SK-N-SH (cell line): Measurements from ENCODE around the gene HS2ST1. TPM values are rescaled to one million over a fixed set of nuclear protein-coding genes. Genes with fewer than 3 reads are reported as not detected.

Experiments
- CTCF ChIA-PET: fragments of 300-600, 350-600 bp; formaldehyde crosslinking; extraction: SDS; loops from one replicate; lab custom pipeline; 2021; lab: Yijun Ruan, JAX
- POLR2A ChIA-PET: fragments of 350-600 bp; sonication (Branson Sonifier 250); formaldehyde crosslinking; extraction: SDS; loops from one replicate; lab custom pipeline; 2020; ENCODE audit warnings: antibody characterized with exemption, inconsistent platforms; lab: Yijun Ruan, JAX
- DNase-seq: peaks from one replicate; pipeline ENCODE4 v3.0.0; 2012
- H2AFZ ChIP-seq: fragments of 200-600 bp; sonication (generic); 2 replicates; pipeline ENCODE4 v1.8.1; 2016; ENCODE audit warnings: antibody characterized with exemption, mild to moderate bottlenecking, low read depth
- H3F3A ChIP-seq: fragments of 200-600 bp; sonication (generic); replicated peaks from 2 replicates; pipeline ENCODE3; 2016; ENCODE audit warnings: antibody characterized with exemption, mild to moderate bottlenecking; ENCODE audit not compliant: insufficient read depth
- H3K27ac ChIP-seq, 2 experiments: fragments of 200-500 bp in 1 of 2; fragments of 200-600 bp in 1 of 2; sonication (Bioruptor generic) in 1 of 2; sonication (generic), shearing (Covaris generic) in 1 of 2; 2 replicates each; pipeline versions ENCODE4 v1.5.1 to v1.6.1; 2014 to 2016; ENCODE audit warnings: low read depth in 2 of 2, inconsistent platforms in 1 of 2, low read length in 1 of 2, mild to moderate bottlenecking in 1 of 2, mixed read lengths in 1 of 2
- H3K27me3 ChIP-seq: fragments of 200-600 bp; sonication (generic), shearing (Covaris generic); 2 replicates; pipeline ENCODE4 v1.6.1; 2016; ENCODE audit warnings: mixed run types; ENCODE audit not compliant: insufficient read depth
- H3K36me3 ChIP-seq, 2 experiments: fragments of 200-500 bp in 1 of 2; fragments of 200-600 bp in 1 of 2; sonication (Bioruptor generic) in 1 of 2; sonication (generic) in 1 of 2; replicated peaks in 1 of 2; 2 replicates each; pipeline versions ENCODE3 to v1.5.1; 2014 to 2016; ENCODE audit warnings: low read length in 1 of 2, mild to moderate bottlenecking in 1 of 2; ENCODE audit not compliant: insufficient read depth in 2 of 2, control insufficient read depth in 1 of 2
- H3K4me1 ChIP-seq, 2 experiments: fragments of 200-500 bp in 1 of 2; fragments of 200-600 bp in 1 of 2; sonication (Bioruptor generic) in 1 of 2; sonication (generic), shearing (Covaris generic) in 1 of 2; 2 replicates each; pipeline versions ENCODE4 v1.5.1 to v1.6.1; 2014 to 2016; ENCODE audit warnings: low read depth in 1 of 2, low read length in 1 of 2, mixed run types in 1 of 2; ENCODE audit not compliant: insufficient read depth in 2 of 2, control insufficient read depth in 1 of 2
- H3K4me2 ChIP-seq: fragments of 200-600 bp; sonication (generic), shearing (Covaris generic); 2 replicates; pipeline ENCODE4 v1.6.1; 2017; ENCODE audit warnings: mixed run types
- H3K4me3 ChIP-seq, 2 experiments: fragments of 200-500 bp in 1 of 2; fragments of 200-600 bp in 1 of 2; sonication (Bioruptor generic) in 1 of 2; sonication (generic), shearing (Covaris generic) in 1 of 2; 2 replicates each; pipeline versions ENCODE4 v1.5.1 to v1.8.1; 2014 to 2016; ENCODE audit warnings: low read depth in 2 of 2, inconsistent platforms in 1 of 2, low read length in 1 of 2, mild to moderate bottlenecking in 1 of 2, mixed read lengths in 1 of 2, moderate library complexity in 1 of 2
- H3K79me2 ChIP-seq: fragments of 200-600 bp; sonication (generic); 2 replicates; pipeline ENCODE4 v1.8.1; 2017; ENCODE audit warnings: mild to moderate bottlenecking; ENCODE audit not compliant: insufficient read depth
- H3K9ac ChIP-seq: fragments of 200-600 bp; sonication (generic); 2 replicates; pipeline ENCODE4 v1.6.1; 2017; ENCODE audit warnings: mixed run types
- H3K9me2 ChIP-seq: fragments of 200-600 bp; sonication (generic); 2 replicates; pipeline ENCODE4 v1.6.1; 2017; ENCODE audit warnings: mixed run types
- H3K9me3 ChIP-seq: fragments of 200-600 bp; sonication (generic); 2 replicates; pipeline ENCODE4 v1.6.1; 2017; ENCODE audit warnings: mixed run types, mild to moderate bottlenecking, moderate library complexity
- H4K20me1 ChIP-seq: fragments of 200-600 bp; sonication (generic); 2 replicates; pipeline ENCODE4 v1.6.1; 2017; ENCODE audit warnings: mild to moderate bottlenecking, mixed run types; ENCODE audit not compliant: insufficient read depth
- ELF1 ChIP-seq: IDR thresholded peaks from 2 replicates; pipeline ENCODE4 v1.4.0; 2012
- EZH2phosphoT487 ChIP-seq: fragments of 200-600 bp; sonication (generic); IDR thresholded peaks from 2 replicates; pipeline ENCODE4 v1.6.1; 2017; ENCODE audit warnings: low read depth, mixed run types, mild to moderate bottlenecking, antibody characterized with exemption, moderate library complexity, borderline replicate concordance
- FOXJ3 ChIP-seq: sonication (generic); formaldehyde crosslinking; IDR thresholded peaks from 2 replicates; pipeline ENCODE4 v1.5.1; 2020; ENCODE audit warnings: mild to moderate bottlenecking, missing genetic modification reagents
- FOXM1 ChIP-seq: IDR thresholded peaks from 2 replicates; pipeline ENCODE4 v1.4.0; 2012; ENCODE audit warnings: low read depth, mild to moderate bottlenecking
- JUND ChIP-seq: IDR thresholded peaks from 2 replicates; pipeline ENCODE4 v1.4.0; 2012
- NFIC ChIP-seq: IDR thresholded peaks from 2 replicates; pipeline ENCODE4 v1.4.0; 2012; ENCODE audit warnings: borderline replicate concordance
- RAD21 ChIP-seq: IDR thresholded peaks from 2 replicates; pipeline ENCODE4 v1.6.1; 2012; ENCODE audit warnings: mild to moderate bottlenecking, low read length
- RXRA ChIP-seq: IDR thresholded peaks from 2 replicates; pipeline ENCODE4 v1.4.0; 2012; ENCODE audit warnings: low read depth, mild to moderate bottlenecking, borderline replicate concordance
- SIN3A ChIP-seq: IDR thresholded peaks from 2 replicates; pipeline ENCODE4 v1.6.1; 2012; ENCODE audit warnings: low read depth, mild to moderate bottlenecking, low read length, moderate library complexity, borderline replicate concordance
- TAF1 ChIP-seq: IDR thresholded peaks from 2 replicates; pipeline ENCODE4 v1.6.1; 2012; ENCODE audit warnings: low read depth, mild to moderate bottlenecking, low read length, moderate library complexity, borderline replicate concordance
- TCF12 ChIP-seq: IDR thresholded peaks from 2 replicates; pipeline ENCODE4 v1.4.0; 2012
- WGBS: methylation state at CpG from one replicate; pipeline ENCODE4 v1.1.6; 2017; ENCODE audit warnings: low lambda C conversion rate; 5-methylcytosine and 5-hydroxymethylcytosine counted together
- polyA plus RNA-seq, 3 experiments: library from polyadenylated mRNA; depleted of rRNA; stranded (reverse); fragments of >200 nt; gene quantifications; 2 replicates each; pipeline ENCODE4 v1.2.3, GENCODE V29; 2012
- TF ChIP-seq, protein P1 (sequence below): IDR thresholded peaks from 2 replicates; pipeline ENCODE4 v1.6.1; 2012; ENCODE audit warnings: mild to moderate bottlenecking, low read depth, low read length, moderate library complexity
- TF ChIP-seq, protein P2 (sequence below): fragments of 150-350 bp; IDR thresholded peaks from 2 replicates; pipeline ENCODE4 v1.6.1; 2017; ENCODE audit warnings: antibody characterized with exemption, low read length, low read depth, borderline replicate concordance
- TF ChIP-seq, protein P3 (sequence below): IDR thresholded peaks from 2 replicates; pipeline ENCODE4 v1.4.0; 2012; ENCODE audit warnings: low read depth, borderline replicate concordance
- TF ChIP-seq, protein P4 (sequence below): IDR thresholded peaks from 2 replicates; pipeline ENCODE4 v1.4.0; 2012; ENCODE audit warnings: low read depth, borderline replicate concordance

HS2ST1 gene
- polyA plus RNA-seq, 1 of the 3 experiments (the other 2 are of a cell fraction): 16.6 TPM

DNA sequence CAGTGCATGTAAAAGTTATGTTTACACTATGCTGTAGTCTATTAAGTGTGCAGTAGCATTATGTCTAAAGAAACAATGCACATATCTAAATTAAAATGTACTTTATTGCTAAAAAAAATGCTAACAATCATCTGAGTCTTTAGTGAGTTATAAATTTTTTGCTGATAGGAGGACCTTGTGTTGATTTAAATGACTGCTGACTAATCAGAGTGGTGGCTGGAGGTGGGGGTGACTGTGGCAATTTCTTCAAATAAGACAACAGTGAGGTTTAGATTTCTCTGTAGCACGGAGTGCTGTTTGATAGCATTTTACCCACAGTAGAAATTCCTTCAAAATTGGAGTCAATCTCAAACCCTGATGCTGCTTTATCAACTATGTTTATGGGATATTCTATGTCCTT, 37.0 kb downstream of the HS2ST1 start:
- H2AFZ ChIP-seq: no peak overlapping the region
- no peak for DNase-seq
- H3K4me1 ChIP-seq: no peaks in the 10 kb centered on the region
- TF ChIP-seq TCF12: no peak
- no peak for TF ChIP-seq ELF1
- no peak for TF ChIP-seq EZH2phosphoT487
- no peak for TF ChIP-seq NFIC
- TF ChIP-seq JUND: no peak
- no peak for TF ChIP-seq RXRA
- TF ChIP-seq, protein P1, sequence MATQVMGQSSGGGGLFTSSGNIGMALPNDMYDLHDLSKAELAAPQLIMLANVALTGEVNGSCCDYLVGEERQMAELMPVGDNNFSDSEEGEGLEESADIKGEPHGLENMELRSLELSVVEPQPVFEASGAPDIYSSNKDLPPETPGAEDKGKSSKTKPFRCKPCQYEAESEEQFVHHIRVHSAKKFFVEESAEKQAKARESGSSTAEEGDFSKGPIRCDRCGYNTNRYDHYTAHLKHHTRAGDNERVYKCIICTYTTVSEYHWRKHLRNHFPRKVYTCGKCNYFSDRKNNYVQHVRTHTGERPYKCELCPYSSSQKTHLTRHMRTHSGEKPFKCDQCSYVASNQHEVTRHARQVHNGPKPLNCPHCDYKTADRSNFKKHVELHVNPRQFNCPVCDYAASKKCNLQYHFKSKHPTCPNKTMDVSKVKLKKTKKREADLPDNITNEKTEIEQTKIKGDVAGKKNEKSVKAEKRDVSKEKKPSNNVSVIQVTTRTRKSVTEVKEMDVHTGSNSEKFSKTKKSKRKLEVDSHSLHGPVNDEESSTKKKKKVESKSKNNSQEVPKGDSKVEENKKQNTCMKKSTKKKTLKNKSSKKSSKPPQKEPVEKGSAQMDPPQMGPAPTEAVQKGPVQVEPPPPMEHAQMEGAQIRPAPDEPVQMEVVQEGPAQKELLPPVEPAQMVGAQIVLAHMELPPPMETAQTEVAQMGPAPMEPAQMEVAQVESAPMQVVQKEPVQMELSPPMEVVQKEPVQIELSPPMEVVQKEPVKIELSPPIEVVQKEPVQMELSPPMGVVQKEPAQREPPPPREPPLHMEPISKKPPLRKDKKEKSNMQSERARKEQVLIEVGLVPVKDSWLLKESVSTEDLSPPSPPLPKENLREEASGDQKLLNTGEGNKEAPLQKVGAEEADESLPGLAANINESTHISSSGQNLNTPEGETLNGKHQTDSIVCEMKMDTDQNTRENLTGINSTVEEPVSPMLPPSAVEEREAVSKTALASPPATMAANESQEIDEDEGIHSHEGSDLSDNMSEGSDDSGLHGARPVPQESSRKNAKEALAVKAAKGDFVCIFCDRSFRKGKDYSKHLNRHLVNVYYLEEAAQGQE: no peak
- TF ChIP-seq, protein P2, sequence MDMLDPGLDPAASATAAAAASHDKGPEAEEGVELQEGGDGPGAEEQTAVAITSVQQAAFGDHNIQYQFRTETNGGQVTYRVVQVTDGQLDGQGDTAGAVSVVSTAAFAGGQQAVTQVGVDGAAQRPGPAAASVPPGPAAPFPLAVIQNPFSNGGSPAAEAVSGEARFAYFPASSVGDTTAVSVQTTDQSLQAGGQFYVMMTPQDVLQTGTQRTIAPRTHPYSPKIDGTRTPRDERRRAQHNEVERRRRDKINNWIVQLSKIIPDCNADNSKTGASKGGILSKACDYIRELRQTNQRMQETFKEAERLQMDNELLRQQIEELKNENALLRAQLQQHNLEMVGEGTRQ: no peak
- TF ChIP-seq, protein P3, sequence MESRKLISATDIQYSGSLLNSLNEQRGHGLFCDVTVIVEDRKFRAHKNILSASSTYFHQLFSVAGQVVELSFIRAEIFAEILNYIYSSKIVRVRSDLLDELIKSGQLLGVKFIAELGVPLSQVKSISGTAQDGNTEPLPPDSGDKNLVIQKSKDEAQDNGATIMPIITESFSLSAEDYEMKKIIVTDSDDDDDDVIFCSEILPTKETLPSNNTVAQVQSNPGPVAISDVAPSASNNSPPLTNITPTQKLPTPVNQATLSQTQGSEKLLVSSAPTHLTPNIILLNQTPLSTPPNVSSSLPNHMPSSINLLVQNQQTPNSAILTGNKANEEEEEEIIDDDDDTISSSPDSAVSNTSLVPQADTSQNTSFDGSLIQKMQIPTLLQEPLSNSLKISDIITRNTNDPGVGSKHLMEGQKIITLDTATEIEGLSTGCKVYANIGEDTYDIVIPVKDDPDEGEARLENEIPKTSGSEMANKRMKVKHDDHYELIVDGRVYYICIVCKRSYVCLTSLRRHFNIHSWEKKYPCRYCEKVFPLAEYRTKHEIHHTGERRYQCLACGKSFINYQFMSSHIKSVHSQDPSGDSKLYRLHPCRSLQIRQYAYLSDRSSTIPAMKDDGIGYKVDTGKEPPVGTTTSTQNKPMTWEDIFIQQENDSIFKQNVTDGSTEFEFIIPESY: no peak
- no peak for TF ChIP-seq FOXJ3 (CRISPR knock-in tag)
- TF ChIP-seq FOXM1: no peak
- TF ChIP-seq, protein P4, sequence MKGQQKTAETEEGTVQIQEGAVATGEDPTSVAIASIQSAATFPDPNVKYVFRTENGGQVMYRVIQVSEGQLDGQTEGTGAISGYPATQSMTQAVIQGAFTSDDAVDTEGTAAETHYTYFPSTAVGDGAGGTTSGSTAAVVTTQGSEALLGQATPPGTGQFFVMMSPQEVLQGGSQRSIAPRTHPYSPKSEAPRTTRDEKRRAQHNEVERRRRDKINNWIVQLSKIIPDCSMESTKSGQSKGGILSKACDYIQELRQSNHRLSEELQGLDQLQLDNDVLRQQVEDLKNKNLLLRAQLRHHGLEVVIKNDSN: no peak
- no peak for TF ChIP-seq SIN3A
- no peak for TF ChIP-seq RAD21
- TF ChIP-seq TAF1: no peak
- TF ChIP-seq, all 33 proteins: peak for 0
- ChIA-PET POLR2A (no interaction called here), CTCF (no interaction called here)
- Histone ChIP-seq H3K9me3 (no peaks in the 10 kb centered on the region), H3K4me2 (no peak overlapping the region), H3K79me2 (peaks cover 21% of the 10 kb centered on the region; the same call in 1 of the 2 replicates), H3K36me3 (no peaks in the 10 kb centered on the region), H3K4me3 (no peak overlapping the region), H3K27me3 (no peaks in the 10 kb centered on the region), H3F3A (no peaks in the 10 kb centered on the region), H4K20me1 (peaks cover 9% of the 10 kb centered on the region; the same call in 1 of the 2 replicates), H3K9ac (no peak overlapping the region), H3K9me2 (no peaks in the 10 kb centered on the region), H3K27ac (no peak overlapping the region)
- WGBS: 100% methylated on average over 1 of the region's 1 CpG
